ENCODE measurements around the gene MYO9B.

Gene MYO9B

DNA sequence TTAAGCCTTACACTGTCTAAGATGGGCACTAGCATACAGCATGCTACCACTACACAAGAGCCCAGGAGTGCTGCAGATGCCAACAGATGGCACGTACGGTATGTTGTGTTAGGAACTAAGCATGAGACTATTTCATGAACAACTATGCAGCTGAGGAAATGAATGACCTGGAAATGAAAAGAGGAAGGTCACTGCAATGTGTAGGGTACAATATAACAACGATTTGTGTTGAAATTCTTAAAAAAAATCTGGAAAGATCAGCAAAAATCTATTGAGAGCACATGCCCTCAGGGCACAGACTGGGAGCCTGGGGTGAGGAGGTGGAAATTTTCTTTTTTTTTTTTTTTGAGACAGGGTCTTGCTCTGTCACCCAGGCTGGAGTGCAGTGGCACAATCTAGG, 14.8 kb upstream of the MYO9B start:
- no peak for DNase-seq (ENCODE audit: low read depth)

DNA sequence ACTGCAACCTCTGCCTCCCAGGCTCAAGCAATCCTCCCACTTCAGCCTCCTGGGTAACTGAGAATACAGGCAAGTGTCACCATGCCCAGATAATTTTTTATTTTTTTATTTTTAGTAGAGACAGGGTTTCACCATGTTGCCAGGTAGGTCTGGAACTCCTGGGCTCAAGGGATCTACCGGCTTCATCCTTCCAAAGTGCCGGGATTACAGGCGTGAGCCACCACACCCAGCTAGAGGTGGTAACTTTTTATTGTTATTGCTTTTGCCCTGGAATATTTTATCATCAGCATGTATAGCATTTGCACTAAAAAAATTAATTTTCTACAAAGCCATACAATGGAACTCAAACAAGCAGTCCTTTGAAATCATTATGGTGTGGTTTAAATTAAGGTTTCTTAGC, 14.4 kb upstream of the MYO9B start:
- DNase-seq (ENCODE audit: low read depth) = no peak

DNA sequence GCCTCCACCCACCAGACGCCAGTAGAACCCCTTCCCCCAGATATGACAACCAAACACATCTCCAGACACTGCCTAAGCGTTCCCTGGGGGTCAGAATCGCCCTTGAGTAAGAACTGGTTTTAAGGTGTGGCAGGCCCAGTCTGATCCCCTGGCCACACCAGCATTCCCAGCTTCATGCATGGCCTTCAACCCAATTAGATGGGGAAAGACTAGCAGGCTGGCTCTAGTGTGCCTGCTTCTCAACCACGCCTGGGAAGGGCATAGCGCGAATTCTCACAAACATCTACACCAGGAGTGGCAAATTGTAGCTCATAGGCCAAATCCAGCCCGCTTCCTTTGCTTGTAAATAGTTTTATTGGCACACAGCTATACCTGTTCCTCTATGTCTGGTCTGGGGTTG, 13.9 kb upstream of the MYO9B start:
- DNase-seq (ENCODE audit: low read depth) = no peak

DNA sequence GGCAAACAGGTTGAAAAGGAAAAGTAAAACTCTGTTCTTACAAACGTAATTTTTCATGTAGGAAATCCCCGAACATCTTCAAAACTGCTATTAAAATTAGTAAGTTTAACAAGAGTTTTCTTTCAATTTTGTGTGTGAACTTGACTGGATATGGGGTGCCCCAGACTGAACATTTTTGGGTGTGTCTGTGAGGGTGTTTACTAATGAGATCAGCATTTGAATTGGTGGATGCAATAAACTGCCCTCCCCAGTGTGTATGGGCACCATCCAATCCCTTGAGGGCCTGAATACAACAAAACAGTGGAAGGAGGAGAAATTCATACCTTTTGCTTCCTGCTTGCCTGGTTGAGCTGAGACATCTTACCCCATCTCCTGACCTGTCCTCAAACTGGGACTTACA, 12.1 kb upstream of the MYO9B start:
- DNase-seq (ENCODE audit: low read depth) = no peak

DNA sequence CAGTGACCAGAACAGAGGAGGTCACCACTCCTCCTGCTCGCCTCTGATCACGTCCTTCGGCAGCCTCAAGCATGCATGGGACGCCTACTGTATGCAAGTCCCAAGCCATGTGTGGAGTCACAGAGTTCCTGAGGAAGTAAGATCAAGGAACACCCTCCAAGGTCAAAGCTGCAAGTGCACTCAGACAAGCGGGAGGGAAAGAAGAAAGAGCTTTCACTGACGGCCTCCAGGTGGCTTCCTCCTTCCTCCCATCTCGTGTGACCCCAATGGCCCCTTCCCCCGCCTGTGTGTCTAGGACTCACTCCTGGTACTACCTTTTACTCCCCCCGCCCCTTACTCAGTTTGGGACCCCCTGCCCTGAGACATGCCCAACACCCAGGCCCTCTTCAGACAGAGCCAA, 6.4 kb upstream of the MYO9B start:
- DNase-seq (ENCODE audit: low read depth) = no peak

DNA sequence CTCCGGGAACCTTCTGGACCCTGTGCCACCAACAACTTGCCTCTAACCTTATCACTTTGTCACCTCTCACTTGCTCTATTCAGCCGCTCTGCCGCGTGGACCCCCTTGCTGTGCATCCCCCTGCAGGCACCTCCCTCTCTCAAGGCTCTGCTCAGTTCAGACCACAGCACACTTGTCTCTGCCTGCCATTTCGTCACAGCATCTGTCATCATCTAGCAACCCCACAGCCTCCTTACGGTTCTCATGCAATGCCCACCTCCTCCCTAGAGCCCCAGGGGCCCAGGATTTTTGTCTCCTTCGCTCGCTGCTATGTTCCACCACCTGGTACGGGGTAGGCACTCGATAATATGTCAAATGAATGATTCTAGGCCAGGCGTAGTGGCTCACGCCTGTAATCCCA, 5.2 kb upstream of the MYO9B start:
- no peak for DNase-seq (ENCODE audit: low read depth)

DNA sequence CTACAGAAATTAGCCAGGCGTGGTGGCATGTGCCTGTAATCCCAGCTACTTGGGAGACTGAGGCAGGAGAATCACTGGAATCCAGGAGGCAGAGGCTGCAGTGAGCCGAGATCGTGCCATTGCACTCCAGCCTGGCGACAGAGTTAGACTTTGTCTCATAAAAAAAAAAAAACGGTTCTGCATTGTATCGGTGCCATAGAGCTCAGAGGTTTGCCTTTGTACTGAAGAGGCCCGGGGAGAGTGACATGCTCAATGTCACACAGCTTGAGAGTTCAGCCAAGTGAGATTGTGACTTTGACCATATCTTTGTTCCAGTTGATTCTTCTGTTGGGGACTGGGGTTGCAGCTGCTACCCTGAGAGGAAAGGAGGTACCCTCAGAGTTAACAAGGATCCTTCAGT, 4.7 kb upstream of the MYO9B start:
- no peak for DNase-seq (ENCODE audit: low read depth)

DNA sequence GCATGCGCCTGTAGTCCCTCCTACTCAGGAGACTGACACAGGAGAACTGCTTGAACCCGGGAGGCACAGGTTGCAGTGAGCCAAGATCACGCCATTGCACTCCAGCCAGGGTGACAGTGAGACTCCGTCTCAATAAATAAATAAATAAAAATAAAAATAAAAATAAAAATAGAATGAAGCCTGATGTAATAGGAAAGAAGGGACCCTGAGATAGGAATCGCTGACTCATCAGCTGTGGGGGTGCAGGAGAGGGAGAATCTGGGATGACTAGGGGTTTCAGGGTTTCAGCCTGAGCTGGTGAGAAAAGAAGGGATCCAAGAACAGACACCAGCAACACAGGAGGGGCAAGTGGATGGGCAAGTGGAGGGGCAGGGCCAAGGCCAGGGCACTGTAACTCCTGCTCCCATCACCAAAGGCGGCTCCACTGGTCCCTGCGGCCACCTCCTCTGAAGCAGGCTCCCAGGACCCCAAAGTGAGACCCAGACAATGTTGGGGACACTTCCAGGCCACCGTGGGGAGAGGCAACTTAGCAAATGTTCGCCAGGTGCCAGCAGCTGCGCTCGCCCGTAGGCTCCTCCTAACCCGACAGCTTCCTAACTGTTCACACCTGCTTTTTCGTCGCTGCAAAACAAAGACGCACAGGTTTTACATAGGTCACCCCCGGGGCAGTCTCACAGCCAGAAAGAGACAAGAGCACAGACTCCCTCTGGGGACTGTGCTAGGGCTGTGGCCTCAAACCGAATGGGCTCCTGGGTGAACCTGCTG, 1.5 kb upstream of the MYO9B start:
- DNase-seq (ENCODE audit: low read depth) = no peak

DNA sequence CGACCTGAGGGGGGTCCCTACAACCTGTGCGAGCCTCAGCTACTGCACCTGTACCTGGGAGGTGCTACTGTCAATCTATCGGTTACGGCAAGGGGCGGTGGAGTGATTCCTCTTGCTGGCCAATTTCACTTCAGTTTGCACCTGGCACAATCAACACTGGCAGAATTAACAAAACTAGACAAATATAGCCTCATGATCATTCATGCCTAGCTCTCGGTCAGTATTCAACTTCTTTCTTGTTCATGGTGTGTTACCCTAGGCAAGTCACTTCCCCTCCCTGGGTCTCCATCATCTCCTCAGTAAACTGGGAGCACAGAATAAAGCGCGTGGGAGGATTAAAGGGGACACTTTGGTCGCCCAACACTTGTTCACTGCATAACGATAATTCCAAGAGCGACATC, 943 bp upstream of the MYO9B start:
- no peak for DNase-seq (ENCODE audit: low read depth)

DNA sequence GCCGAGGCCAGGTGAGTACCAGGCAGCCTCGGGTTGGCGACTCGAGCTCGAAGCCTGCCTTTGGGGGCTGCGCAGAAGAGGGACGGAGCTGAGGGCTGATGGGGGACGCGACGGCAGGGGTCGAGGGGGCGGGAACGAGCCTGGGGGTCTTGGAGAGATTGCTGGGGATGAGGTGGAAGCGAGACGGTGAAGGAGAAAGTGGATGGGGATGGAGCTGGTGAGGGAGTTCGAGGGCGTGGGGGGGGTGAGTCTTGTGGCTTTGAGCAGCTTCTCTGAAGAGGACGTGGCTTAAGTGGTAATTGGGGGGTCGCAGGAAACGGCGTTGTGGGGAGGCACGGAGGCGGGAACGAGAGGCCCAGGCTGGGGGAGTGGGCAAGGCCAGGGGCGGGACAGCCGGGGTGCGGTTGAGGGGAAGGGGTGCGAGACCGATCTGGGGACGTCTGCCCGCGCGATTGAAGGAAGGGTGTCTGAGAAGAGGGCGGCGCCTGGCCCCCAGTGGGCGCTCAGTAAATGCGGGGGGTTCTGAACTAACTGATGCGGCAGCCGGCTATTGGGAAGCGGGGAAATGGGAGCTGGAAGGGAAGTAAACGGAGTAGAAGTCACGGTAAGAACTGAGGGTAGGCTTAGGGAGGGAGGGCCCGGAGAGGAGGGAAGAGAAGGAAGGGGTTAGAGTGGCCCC, 426 bp downstream of the MYO9B start:
- peak; percentile 34 for DNase-seq (ENCODE audit: low read depth)

DNA sequence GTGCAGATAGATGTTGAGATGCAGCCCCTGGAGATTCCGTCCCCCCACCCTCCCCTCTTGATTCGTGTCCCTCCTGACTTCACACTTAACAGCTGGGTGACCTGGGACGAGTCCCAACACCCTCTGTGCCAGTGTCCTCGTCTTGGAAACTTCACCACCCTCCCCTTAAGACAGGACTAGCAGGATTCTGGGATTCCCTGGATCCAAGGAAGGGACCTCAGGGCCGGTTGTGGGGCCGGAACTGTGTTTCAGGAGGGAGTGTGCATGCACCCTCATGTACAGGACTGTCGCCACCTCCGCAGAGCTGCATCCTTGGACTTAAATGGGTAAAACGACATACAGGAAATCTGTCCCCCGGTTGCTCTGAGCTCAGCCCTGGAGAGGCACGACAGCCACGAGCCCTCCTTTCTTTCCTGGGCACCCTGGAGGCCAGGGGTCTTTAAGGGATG, 990 bp downstream of the MYO9B start:
- DNase-seq (ENCODE audit: low read depth) = no peak

DNA sequence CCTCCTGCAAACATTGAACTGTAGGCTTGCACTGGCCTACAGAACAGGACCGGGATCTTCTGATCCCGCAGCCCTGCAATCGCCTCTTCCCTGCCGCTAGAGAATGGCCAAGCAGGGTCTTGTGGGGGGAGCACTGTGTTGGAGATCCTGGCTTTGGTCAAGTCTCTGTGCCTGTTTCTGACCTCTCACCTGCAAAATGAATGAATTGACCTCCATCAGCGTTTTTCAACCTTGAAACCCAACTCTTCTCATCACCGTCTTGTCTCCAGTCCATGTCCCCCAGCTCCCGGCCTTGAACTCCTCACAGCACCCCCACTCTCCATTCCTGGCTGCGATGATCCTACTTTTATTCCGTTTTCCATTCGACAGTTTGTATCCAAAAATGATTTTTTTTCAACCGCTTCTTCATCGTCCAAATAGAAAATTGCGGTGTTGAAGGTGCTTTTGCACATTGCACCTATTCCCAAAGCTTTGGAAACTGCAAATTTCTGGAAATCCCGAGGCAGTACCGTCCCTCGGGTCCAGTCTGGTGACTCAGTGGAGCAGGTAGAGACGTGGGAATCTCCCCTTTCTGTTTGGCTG, 2.0 kb downstream of the MYO9B start:
- DNase-seq (ENCODE audit: low read depth) = no peak

DNA sequence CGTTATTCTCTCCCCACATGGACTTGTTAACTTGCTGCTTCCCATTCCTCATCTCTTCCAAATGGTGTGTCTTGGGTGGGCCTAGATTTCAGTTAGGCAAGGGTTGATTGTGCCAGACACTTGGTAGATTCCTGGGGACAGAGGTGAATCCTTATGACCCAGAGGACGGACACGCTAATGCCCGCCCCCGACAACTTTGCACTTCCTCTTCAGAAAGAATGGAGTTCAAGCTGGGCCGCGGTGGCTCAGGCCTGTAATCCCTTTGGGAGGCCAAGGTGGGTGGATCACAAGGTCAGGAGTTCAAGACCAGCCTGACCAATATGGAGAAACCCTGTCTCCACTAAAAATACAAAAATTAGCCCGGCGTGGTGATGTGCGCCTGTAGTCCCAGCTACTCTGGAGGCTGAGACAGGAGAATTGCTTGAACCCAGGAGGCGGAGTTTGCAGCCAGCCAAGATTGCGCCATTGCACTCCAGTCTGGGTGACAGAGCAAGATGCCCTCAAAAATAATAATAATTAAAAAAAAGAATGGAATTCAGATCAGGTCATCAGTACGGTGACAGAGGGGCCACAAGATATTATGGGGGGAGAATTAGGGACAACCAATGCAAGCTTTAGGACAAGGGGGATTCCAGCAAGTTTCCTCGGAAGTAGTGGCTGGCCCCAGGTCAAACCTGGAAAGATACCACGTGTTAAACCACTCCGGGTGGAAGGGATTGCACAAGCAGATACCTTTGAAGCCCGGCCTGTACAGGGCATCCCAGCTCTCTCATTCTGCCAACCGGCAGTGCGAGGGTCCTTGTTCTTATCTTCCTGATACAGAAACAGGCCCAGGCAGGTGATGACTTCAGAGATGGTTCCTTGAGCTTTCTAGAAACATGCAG, 2.7 kb downstream of the MYO9B start:
- no peak for DNase-seq (ENCODE audit: low read depth)

DNA sequence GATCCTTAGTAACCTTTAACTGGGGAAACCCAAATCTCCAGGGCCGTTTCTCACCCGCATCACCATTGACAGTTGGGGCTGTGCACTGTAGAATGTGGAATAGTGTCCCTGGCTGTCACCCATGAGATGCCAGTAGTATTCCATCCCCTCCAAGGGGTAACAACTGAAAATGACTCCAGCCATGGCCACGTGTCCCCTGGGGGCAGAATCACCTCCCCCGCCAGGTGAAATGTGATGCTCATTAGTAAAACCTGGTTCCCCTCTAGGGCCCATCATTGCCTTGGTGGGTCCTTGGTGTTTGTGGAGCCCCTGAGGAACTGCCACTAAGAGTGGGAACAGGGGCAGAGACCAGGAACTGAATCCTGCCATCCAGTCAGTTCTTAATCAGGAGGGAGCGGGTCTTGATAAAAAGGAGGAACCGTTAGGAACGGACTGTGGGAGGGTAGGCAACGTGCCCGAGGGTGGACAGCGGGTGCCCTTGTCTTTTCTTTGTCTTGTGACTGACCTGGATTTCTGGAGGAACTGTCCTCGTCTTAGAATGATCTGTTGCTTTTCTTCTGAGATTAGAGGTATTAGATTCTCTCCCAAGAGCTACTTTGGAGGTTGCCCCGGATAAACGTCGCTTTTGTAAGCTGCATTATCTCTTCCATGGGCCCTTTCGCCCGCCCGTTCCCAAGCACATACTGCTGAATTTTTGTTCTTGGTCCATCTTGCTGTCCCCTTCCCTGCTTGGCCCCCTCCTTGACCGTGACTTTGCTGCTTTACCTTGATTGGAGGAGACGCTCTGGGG, 3.5 kb downstream of the MYO9B start:
- DNase-seq (ENCODE audit: low read depth) = no peak

DNA sequence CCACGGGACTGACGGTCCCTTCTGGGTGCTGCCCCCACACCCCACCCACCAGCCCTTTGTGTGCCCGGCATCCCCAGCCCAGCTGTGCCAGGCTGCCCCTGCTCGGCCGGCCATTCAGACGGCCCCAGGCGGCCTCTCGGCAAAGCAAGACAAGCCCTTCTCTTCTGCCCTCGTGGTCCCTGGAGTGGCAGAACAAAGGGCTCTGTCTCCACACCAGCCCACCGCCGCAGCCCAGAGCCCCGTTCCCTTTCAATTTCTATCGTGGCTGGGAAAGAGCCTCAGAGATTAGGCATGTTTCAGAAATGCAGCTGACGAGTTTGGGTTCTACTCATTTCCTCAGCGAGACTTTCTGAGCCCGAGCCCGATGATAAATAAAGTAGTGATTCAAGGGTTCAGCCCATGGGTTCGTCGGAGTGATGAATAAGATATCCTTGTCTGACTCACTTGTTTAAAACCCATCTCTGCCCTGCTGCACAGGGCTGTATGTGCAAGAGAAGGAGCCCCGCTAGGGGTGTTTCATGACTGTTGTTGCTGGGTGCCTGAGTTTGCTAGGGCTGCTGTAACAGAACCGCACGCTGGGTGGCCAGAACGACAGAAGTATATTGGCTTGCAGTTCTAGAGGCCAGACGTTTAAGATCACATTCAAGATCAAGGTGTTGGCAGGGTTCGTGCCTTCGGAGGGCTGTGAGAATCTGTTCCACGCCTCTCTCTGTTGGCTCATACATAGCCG, 4.3 kb downstream of the MYO9B start:
- peak; percentile 67 for DNase-seq (ENCODE audit: low read depth)

DNA sequence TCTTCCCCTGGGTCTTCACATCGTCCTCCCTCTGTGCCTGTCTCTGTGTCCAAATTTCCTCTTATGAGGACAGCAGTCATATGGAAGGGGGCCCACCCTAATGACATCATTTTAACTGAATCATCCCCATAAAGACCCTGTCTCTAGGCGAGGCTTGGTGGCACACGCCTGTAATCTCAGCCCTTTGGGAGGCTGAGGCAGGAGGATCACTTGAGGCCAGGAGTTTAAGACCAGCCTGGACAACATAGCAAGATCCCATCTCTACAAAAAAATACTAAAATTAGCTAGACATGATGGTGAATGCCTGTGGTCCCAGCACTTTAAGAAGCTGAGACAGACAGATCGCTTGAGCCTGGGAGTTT, 4.8 kb downstream of the MYO9B start:
- no peak for DNase-seq (ENCODE audit: low read depth)

DNA sequence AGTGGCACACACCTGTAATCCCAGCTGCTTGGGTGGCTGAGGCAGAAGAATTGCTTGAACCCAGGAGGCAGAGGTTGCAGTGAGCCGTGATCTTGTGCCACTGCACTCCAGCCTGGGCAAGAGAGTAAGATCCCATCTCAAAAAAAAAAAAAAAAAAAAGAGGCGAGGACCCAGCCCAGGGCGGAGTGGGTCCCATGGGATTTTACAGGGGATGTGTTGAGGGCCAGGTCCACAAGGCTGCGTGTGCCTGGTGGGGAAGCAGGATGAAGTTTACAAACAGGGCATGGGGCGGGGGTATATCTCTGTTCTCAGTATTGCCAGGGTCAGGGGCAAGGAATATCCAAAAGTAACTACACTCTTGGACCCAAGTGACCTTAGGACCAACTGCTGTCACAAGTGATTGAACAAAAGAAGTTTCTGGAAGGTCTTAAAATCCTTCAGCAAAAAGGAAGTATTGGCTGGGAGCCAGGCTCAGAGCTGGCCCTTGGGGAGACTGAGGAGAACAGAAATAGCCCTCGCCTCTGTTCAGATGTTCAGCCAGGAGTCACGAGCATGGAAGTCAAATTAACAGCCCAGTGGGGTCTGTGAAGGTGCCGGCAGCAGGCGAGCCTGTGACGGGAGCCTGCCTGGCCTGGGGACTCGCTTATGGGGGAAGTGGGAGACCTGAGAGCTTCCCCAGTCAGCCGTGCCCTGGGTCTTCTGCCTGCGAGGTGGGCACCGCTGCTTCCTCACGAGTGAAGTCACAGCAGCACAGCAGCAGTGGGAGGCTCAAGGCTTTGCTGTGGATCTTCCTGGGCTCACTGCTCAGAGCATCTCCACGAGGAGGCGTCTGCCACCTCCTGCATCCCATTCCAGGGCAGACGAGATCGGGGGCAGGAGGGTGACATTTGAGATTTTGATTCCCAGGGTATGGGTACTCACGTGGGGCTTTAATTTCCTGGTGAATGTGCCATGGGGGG, 6.4 kb downstream of the MYO9B start:
- no peak for DNase-seq (ENCODE audit: low read depth)

DNA sequence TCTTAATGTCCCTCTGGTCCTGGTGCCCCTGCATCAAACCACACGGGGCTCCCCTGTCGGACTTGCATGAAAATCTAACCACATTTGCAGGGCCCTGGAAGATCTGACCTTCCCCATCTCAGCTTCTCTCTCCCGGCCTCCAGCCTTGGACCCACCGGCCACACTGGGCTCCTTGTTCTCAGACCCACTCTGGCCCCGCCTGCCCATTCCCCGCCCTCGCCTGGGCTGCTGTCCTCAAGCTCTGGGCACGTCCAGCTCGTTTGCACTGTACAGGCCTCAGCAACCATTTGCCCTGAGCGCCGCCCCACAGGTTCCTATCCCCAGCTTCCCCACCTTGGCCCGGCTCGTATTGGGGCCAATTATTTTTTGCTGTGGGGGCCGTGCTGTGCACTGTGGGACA, 10.5 kb downstream of the MYO9B start:
- no peak for DNase-seq (ENCODE audit: low read depth)

DNA sequence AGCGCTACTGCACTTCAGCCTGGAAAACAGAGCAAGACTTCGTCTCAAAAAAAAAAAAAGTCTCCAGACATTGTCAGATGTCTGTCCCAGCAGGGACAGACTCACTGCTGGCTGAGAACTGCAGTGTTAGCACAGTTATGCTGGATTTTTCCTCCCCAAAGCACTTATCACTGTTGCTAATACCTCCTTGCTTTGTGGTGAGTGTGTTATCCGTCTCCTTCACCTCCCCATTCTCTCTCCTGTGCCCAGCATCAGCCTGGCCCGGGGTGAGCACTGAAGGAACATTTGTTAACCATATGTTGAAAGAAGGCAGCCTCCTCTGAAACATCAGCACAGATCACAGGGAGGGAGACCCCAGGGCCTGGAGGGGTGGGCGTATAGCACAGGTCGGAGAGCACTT, 11.3 kb downstream of the MYO9B start:
- DNase-seq (ENCODE audit: low read depth) = no peak

DNA sequence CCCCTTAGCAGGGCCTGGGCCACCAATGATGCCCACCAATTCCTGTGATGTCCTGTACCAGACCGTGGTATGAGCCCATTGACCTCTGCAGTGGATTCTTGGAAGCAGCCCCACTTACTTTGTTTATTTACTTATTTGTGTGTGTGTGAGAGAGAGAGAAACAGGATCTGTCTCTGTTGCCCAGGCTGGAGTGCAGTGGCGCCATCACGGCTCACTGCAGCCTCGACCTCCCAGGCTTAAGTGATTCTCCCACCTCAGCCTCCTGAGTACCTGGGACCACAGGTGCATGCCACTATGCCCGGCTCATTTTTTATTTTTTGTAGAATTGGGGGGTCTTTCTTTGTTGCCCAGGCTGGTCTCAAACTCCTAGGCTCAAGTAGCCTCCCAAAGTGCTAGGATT, 13.0 kb downstream of the MYO9B start:
- DNase-seq (ENCODE audit: low read depth) = no peak

Data from activated T-helper 9 cell treated with anti-CD3 and anti-CD28 coated beads, Interleukin-2, amount 50 U/mL, for 16 hours (primary cell).